Right ventricle myocardium inferior (tissue), 1 donor: ENCODE measurements around the gene SLC25A21. TPM values are rescaled to one million over a fixed set of nuclear protein-coding genes. Genes with fewer than 3 reads are reported as not detected.
"Not testable (repeated sequence)": the region's sequence is repeated elsewhere in the genome, so short reads cannot be mapped to it uniquely, and the experiment has no call there.

Experiments
- ATAC-seq: fragments of 200-7000 bp; cut with Tn5 transposase; one replicate; pipeline ENCODE4 v1.9.1; 2020; ENCODE audit warnings: mild to moderate bottlenecking, moderate library complexity
- DNase-seq: peaks from one replicate; pipeline ENCODE4 v3.0.0; 2021; ENCODE audit errors: missing footprints
- intact Hi-C: fragments of 100-400 bp; cut with DNase I; formaldehyde crosslinking; loops from one replicate; pipeline ENCODE4 v1.11.0; 2022
- total RNA-seq: library from RNA; stranded (reverse); fragmentation: NEBNext Ultra II Directional; extraction: Animal tissue kit (Norgen Biotek cat#: 25700); gene quantifications from one replicate; pipeline ENCODE4 v1.2.1, GENCODE V29; 2021
- donor health status: DM: no; HTN: yes; CAD: no; lungs with severe emphysema.

SLC25A21 gene
- total RNA-seq, 1 donor from 2014 or later = 0.76 TPM

DNA sequence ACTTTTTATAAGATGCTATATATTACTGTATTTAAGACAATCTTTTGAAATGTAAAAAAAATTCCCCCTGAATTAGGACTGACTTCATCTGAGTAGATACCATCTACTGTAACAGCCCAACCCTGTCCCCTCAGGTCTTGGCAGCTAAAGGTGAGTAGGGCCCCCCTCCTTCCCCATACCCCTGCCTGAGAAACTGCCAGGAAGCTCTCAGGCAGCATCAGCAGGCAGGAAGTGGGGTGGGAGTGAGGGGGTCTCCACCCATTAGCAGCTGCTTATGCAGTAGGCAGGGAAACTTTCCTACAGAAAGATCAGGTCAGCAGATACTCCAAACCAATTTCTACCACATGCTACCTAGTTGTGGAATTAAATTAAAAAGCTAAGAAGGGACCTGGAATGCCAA lies 448.2 kb downstream of the SLC25A21 start:
- DNase-seq (no peak), ATAC-seq (no peak)
- intact Hi-C loops = no loop called here

DNA sequence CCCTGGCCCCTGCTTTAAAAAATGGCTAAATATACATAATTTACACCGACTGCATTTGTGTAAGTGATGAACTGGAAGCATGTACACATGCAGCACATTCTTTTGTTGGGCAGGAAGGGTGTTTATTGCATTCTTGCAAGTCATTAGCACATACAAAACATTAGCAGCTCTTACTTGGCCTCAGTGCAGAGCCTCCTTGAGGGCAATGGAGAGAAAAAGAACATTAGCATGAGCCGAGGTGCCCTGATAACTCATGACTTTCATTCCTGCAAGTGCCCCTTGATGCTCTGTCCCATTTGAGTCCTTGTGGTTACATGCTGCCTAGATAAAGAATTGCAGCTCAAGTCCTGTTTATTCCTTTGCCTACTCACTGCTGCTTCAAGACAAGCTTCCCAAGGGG lies 448.9 kb downstream of the SLC25A21 start:
- DNase-seq (no peak), ATAC-seq (no peak)
- intact Hi-C loops = no loop called here

DNA sequence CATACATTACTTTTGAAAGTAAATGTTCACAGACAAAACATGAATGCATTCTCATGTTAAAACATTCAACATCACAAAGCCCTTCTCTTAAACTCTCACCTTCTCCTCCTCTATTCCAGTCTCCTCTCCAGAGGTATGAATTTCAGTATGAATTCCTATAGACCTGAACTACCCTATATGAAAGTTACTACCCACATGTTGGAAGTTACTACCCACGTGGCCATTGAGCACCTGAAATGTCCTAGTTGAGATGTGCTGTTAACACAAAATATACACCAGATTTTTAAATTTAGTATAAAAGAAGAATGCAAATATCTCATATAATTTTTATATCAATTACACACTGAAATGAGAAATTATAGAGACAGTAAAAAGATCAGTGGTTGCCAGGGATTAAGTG lies 450.5 kb downstream of the SLC25A21 start:
- intact Hi-C loops = no loop called here
- DNase-seq (no peak), ATAC-seq (no peak)

DNA sequence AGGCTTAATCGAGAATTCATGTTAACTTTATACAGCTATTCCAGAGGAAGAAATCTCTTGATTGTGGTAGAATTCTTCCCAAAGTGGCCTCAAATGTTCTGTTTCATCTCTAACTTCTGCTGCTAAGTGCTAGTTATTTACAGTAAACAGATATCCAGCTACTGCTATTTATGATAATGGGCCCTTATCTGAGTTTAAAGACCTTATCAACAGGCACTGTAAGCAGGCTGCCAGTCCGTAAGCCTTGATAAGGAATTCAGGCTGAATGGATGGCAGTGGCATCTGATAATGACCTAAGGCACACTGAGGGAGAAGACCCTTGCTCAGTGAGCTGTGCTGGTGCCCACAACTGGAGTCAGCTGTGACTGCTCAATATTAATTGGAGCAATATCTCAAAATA lies 451.7 kb downstream of the SLC25A21 start:
- intact Hi-C loops = no loop called here
- DNase-seq (no peak), ATAC-seq (no peak)

DNA sequence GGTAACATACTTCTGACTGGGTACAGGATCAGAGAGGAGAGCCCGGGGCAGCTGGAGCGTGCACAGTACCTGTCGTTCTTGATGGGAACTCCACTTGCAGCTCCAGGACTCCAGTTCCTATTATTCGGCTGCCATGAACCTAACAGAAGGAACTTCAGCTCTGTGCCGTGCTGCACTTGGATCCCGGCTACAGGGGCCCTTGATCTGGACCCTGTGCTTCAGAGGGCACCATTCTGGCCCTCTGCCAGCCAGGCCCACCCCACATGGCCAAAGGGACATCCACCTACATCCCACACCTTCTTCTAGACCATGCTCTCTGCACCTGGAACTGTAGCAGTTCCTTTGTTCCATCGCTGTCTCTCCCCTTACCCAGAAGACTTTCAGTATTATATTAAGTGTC lies 452.6 kb downstream of the SLC25A21 start:
- DNase-seq (no peak), ATAC-seq (no peak)
- intact Hi-C loops = no loop called here

DNA sequence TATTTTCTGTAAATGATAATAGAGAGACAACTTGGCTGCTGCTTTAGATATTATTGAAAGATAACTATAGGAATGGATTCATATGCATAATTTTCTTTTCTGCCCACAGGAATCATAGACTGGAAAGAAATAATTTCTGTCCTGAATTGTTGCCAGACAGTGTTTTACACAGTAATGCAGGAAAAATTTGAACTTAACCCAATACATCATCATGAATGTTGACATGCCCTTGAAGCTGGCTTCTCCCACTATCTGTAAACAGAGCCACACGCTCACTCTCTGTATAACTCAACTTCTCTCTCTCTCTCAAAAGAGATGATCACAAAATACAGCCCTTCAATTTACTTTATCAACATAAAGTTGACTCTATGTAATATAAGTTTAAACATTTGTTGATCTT lies 454.2 kb downstream of the SLC25A21 start:
- no peak for DNase-seq
- intact Hi-C loops = no loop called here
- ATAC-seq = no peak

DNA sequence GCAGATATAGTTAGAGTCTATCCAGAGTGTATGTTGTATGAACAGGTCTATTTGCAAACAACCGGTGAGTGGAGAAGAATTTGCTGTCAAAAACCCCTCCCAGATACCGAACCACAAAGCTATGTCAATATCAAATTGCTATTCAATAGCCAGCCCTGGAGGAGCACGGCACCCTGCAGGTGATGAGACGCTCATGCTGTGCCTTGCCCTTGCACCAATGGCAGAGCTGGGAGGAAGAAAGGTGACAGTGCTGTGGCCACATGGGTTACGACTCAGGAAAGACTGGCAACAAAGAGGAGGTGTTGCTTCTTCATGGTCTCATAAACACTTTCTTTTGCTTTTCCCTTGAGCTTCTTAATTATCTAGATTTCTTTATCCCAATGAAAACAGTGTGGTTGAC lies 455.0 kb downstream of the SLC25A21 start:
- intact Hi-C loops = no loop called here
- DNase-seq (no peak), ATAC-seq (no peak)

DNA sequence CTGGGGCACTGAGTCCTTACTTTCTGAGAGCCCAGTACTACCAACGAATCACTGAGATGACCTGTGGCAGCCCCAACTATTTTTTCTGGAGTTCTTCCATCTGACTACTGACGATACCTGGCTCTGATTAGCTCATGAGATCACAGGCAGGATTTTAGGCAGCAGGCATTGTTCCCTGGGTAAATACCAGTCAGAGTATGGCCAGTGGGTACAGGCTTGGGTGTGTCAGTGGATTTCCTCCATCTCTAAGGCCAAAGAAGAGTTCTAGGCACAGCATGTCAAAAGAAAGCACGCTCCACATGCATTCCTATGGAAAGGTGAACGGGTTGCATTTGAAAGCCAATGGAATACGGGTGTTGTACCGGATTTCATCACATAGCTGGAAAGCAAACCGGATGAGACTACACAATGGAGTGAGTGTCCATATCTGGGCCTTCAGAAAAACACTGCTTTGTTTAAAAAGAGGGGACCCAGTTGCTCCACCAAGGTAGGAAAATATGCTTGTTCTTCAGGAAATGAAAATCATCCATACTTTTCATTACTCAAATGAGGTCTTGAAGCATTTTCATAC lies 455.7 kb downstream of the SLC25A21 start:
- no peak for DNase-seq
- no peak for ATAC-seq
- intact Hi-C loops = no loop called here

DNA sequence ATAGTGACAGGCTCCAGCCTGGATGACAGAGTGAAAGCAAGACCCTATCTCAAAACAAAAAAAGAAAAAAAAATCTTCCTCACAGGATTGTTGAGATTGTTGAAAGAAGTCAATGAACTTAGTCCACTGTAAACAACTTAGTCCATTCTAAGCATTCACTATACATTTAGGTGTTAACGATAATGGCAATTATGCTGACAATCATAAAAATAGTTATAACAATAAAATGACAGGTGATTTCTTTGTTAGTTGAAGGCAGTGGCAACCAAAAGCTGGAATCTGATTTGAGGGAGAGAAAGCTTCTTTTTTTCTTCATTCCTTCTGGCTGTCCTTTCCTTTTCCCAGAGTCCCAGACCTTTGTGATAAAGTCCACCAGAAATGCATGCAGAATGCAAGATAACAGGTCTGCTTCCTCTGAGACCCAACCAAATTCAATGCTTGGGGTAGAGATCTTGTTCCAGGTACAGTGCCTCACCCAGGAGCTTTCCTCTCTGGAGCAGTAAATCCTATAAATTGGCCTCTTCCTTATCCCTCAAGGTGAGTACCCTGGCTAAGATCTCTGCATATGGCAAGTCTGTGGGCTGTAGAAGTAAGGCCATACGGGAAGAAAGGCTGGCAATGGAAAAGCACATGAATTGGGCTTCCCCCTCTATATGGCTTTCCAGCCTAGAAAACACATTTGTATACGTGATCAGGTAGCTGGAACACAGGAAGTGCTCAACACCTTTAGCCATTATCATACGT lies 458.3 kb downstream of the SLC25A21 start:
- ATAC-seq (no peak), DNase-seq (no peak)
- intact Hi-C loops = no loop called here

DNA sequence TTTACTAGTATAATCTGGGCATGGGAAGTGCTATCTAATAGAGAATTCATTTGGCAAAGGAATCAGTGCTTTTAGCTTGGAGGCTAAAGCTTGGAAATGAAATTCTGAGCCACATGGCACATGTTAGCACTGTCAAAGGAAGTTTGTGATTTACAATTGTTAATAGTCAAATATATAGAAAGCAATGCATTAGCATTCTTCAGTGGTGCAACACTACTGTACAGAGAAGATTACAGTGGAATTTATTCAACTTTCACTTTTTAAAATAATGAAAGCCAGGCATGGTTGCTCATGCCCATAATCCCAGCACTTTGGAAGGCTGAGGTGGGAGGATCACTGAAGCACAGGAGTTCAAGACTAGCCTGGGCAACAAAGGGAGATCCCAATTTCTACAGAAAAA lies 464.8 kb downstream of the SLC25A21 start:
- ATAC-seq (no peak), DNase-seq (no peak)
- intact Hi-C loops = no loop called here

DNA sequence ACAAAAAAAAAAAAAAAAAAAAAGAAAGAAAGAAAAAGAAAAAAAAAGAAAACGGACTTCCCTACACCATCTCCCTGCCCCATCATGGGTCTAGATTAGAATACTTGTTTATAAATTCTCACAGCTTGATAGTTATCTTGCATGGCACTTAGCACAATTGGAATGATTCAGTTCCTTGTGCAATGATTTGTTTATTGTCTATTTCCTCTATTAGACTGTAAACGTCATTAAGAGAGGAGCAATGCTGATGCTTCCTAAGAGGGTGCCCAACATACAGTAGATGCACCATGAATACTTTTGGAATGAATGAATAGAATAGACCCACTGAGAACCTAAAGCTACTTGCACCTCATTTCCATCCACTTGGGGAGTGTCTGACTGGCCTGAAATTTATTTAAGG lies 469.9 kb downstream of the SLC25A21 start:
- DNase-seq (no peak), ATAC-seq (no peak)
- intact Hi-C loops = no loop called here

DNA sequence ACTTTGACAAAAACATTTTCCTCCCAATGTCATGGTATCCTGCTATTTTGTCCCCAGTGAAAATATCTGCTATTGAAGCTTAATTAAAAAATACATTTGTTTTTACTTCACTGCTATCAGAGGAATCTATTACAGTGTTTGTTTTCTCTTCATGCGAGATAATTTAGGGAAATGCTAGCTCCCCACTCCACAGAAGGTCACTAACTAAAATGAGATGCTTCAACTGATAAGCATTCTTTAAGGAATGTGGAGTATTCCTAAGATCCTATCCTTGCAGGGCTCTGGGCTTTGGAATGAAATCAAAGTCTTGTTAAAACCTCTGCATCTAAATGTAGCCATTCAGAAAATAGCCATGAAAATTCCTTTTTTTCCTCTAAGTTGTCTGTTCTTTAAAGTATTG lies 471.3 kb downstream of the SLC25A21 start:
- intact Hi-C loops = no loop called here
- no peak for ATAC-seq
- DNase-seq = no peak

DNA sequence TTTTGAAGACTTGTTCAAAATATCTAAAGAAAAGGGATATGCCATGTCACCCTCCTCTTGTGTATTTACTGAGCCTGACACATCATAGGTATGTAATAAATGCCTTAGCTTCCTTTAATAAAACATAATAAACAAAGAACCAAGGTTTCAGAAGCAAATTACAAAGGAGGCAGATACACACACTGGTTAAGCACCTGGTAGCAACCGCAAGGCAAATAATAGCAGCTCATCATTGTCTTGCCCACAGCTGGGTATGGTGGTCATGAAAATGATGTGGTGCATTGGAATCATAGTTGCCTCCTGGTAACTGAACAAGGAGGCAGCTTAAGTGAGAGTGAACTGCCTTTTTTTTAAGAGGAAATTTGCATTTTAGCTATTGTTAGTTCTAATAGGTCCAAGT lies 471.8 kb downstream of the SLC25A21 start:
- intact Hi-C loops = no loop called here
- no peak for DNase-seq

DNA sequence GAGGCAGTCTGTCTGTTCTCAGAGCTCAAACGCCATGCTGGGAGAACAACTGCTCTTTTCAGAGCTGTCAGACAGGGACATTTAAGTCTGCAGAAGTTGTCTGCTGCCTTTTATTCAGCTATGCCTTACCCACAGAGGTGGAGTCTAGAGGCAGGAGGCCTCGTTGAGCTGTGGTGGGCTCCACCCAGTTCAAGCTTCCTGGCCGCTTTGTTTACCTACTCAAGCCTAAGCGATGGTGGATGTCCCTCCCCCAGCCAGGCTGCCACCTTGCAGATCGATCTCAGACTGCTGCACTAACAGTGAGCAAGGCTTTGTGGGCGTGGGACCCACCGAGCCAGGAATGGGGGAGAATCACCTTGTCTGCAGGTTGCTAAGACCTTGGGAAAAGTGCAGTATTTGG lies 473.0 kb downstream of the SLC25A21 start:
- DNase-seq, intact Hi-C loops, ATAC-seq: not testable (repeated sequence)

More for the DNA sequence above, 471.8 kb downstream of the SLC25A21 start:
- ATAC-seq = no peak

DNA sequence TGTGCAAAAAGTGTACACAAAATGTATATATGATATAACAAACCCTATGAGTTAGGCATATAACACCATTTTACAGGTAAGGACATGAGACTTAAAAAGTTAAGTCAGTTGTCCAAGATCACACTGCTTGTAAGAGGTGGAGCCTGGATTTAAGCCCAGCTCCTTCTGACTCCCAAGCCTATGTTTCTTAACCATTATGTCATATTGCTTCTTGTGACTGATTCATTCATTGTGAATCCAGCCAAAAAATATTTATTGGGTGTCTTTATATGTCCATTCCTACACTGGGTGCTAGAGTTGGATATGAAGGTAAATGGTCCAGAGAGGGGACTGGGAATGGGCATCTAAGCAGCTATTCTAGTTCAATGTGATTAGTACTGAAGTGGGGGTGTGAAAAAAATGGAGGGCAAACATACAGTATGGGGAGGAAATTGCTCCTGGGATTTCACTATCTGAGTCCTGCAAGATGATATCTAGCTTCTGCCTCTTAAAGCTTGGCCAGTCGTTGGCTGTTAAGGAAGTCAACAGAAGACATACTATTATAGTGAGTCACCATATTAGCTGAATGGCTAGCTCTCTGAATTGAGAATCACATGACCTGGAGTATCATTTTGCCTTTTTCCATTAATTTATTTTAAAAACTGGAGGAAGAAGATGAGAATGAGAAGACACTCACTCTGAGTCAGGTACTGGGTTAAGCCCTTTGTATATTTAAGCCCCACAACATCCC lies 481.9 kb downstream of the SLC25A21 start:
- DNase-seq (no peak), ATAC-seq (no peak)
- intact Hi-C loops = no loop called here

DNA sequence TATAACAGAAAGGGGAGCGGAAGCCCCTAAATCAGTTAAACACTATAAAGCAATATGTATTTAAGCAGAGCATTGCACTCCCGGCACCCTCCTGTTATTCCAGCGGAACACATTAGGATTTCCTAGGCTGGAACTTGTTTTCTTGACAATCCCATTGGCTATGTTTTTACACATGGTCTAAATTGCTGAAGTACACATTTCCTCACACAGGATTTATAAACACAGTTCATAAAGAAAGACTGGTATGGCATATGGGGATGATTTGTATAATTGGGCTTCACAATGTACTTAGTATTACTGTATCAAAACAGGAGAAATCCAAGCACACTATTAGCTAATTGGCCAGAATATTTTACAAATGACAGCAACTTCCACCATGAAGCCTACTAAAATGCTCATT lies 487.5 kb downstream of the SLC25A21 start:
- intact Hi-C loops = no loop called here
- DNase-seq (no peak), ATAC-seq (no peak)

DNA sequence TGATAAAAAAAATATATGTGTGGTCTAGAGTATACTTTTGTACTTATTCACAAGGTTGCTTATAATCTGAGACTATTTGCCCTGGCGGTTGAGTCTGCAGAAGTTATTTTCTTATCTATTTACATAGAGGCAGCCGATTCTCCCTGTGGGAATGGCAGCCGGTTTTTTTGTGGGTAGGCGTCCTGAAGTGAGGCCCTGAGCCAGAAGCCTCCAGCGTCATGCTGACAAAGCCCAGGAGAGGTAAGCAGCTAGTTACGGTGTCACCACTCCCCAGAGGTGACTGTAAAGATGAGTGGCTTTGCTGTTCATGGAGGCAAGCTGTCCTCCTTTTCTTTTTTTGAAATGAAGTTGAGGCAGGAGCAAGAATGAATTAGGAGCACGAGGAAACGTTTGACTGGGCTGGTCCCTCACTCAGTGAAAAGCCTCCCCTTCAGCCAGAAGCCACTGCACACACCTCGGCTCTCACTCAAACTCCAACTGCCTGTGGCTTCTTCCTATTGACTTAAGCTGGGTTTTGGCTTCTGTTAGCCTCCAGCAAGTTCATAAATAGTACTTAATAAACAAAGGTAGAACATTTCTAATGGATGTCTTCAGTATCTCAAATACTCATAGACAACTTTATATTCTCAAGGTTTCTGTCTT lies 489.2 kb downstream of the SLC25A21 start:
- ATAC-seq (no peak), DNase-seq (no peak)
- intact Hi-C loops = no loop called here

DNA sequence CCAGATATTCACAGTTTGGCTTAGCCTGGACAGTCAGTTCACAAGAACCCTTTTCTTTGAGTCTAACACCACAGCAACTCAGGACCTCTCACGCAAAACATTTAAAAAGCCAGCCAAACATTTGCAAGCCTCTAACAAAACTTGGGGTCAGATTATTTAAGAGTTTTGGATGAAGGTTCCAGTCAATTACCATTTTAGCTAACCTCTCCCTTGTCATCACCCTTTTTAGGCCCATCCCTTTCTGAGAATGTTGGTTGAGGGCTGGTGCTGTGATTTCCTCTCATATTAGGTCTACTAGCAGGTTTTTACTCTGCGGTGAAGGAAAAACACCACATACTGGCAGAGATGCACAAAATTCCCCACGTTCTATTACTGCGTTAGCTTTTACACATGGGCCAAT lies 490.1 kb downstream of the SLC25A21 start:
- intact Hi-C loops = no loop called here
- no peak for DNase-seq
- no peak for ATAC-seq

DNA sequence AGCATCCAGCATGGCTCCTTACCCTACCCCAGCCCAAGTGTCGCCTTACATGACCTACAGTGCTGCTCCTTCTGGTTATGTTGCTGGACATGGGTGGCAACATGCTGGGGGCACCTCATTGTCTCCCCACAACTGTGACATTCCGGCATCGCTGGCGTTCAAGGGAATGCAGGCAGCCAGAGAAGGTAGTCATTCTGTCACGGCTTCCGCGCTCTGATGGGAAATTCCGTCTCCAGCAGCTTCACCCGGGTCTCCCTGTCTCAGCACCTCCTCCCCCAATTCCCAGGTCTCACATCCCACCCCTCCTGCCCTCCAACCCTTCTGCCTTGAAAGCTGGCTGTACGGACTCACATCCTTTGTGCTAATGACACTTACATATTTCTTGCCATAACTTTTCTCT lies 496.2 kb downstream of the SLC25A21 start:
- intact Hi-C loops = no loop called here
- DNase-seq (no peak), ATAC-seq (no peak)

DNA sequence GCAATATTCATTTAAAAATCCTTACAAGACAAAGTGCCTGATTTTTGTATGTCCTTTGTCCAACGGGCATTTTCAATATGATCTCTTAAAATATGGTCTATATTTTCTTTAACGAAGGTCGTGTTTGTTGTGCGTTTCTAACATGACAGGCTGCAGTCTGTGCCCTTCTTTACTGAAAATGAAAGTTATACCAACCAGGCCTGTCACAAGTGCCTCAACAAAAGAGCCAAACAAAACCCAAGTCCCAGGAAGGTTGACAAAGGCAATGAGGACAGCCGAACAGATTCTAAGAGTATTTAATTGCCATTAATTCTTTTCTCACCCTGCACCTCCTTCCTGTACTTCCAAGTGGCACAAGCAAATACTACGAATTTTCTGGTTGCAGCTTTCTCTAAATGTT lies 496.8 kb downstream of the SLC25A21 start:
- intact Hi-C loops = no loop called here
- DNase-seq (no peak), ATAC-seq (no peak)
